MCF 10A (cell line): ENCODE measurements around the gene SPDYE16. TPM values are rescaled to one million over a fixed set of nuclear protein-coding genes. Genes with fewer than 3 reads are reported as not detected.
"Not testable (repeated sequence)": the region's sequence is repeated elsewhere in the genome, so short reads cannot be mapped to it uniquely, and the experiment has no call there.

ENCODE experiments used
- BruUV-seq: library from RNA; stranded (reverse); fragments of 400-500 nt; replicated peaks from 2 replicates; lab custom pipeline; 2021; lab: Mats Ljungman, UMichigan
- CTCF ChIA-PET: fragments of 300-600 bp; sonication (Branson Sonifier 250); formaldehyde crosslinking; extraction: SDS; loops from one replicate; lab custom pipeline; 2021; ENCODE audit warnings: antibody characterized with exemption, inconsistent platforms; lab: Yijun Ruan, JAX
- POLR2A ChIA-PET: fragments of 300-600, 350-650 bp; sonication (Branson Sonifier 250); formaldehyde crosslinking; extraction: SDS; loops from one replicate; lab custom pipeline; 2020; ENCODE audit warnings: antibody characterized with exemption, inconsistent platforms; lab: Yijun Ruan, JAX
- DNase-seq: peaks from one replicate; pipeline ENCODE4 v3.0.0-alpha.2; 2018; ENCODE audit not compliant: unreplicated experiment
- H3K27ac Mint-ChIP-seq: one replicate; pipeline ENCODE4 v1.8.0; 2022; ENCODE audit warnings: mild to moderate bottlenecking, low read depth, mixed read lengths; ENCODE audit not compliant: unreplicated experiment
- H3K27me3 Mint-ChIP-seq: one replicate; pipeline ENCODE4 v1.8.0; 2022; ENCODE audit warnings: mixed read lengths; ENCODE audit not compliant: insufficient read depth, unreplicated experiment
- H3K36me3 Mint-ChIP-seq: one replicate; pipeline ENCODE4 v1.8.0; 2022; ENCODE audit warnings: mild to moderate bottlenecking, moderate library complexity, mixed read lengths; ENCODE audit not compliant: insufficient read depth, unreplicated experiment
- H3K4me1 Mint-ChIP-seq: one replicate; pipeline ENCODE4 v1.8.0; 2022; ENCODE audit warnings: mixed read lengths; ENCODE audit not compliant: insufficient read depth, unreplicated experiment
- H3K4me3 Mint-ChIP-seq: one replicate; pipeline ENCODE4 v1.8.0; 2022; ENCODE audit warnings: mild to moderate bottlenecking, moderate library complexity, mixed read lengths; ENCODE audit not compliant: unreplicated experiment
- H3K9me3 Mint-ChIP-seq: one replicate; pipeline ENCODE4 v1.8.0; 2022; ENCODE audit warnings: mixed read lengths; ENCODE audit not compliant: unreplicated experiment
- intact Hi-C: fragments of 100-400 bp; cut with micrococcal nuclease; formaldehyde crosslinking; loops from 2 replicates; pipeline ENCODE4 v1.14.1; 2022
- total RNA-seq: library from RNA; stranded (reverse); gene quantifications from 2 replicates; pipeline ENCODE4 v1.2.3, GENCODE V29; 2022

The SPDYE16 gene
- total RNA-seq, 1 experiment from 2014 or later: not detected

- H3K4me3 Mint-ChIP-seq, CTCF ChIA-PET, DNase-seq, H3K9me3 Mint-ChIP-seq, H3K27me3 Mint-ChIP-seq, intact Hi-C loops, BruUV-seq, H3K27ac Mint-ChIP-seq, H3K4me1 Mint-ChIP-seq: not testable (repeated sequence)
- peaks cover 21% of the 10 kb centered on the region for H3K36me3 Mint-ChIP-seq
- POLR2A ChIA-PET: interaction anchor here (0.6 kb wide), 1 partner anchor 212 kb away, joined by 3 read pairs; no protein-coding TSS in a partner anchor
Measured at GRCh38 chr7:76502836-76503235, 40.3 kb downstream of the SPDYE16 start.

- H3K4me1 Mint-ChIP-seq, H3K27ac Mint-ChIP-seq, H3K4me3 Mint-ChIP-seq, H3K27me3 Mint-ChIP-seq, CTCF ChIA-PET, intact Hi-C loops, DNase-seq, H3K9me3 Mint-ChIP-seq, BruUV-seq: not testable (repeated sequence)
- POLR2A ChIA-PET: interaction anchor here (0.6 kb wide), 1 partner anchor 79 kb away, joined by 3 read pairs; no protein-coding TSS in a partner anchor
- H3K36me3 Mint-ChIP-seq: peaks cover 18% of the 10 kb centered on the region
Measured at GRCh38 chr7:76502224-76502623, 40.9 kb downstream of the SPDYE16 start.

GRCh38 chr7:76499924-76500241, 43.2 kb downstream of the SPDYE16 start:
- POLR2A ChIA-PET, H3K9me3 Mint-ChIP-seq: not testable (repeated sequence)
- peaks cover 11% of the 10 kb centered on the region for H3K36me3 Mint-ChIP-seq

GRCh38 chr7:76499201-76499923, 43.7 kb downstream of the SPDYE16 start:
- intact Hi-C loops, DNase-seq, H3K27me3 Mint-ChIP-seq, H3K9me3 Mint-ChIP-seq, H3K4me3 Mint-ChIP-seq, BruUV-seq, H3K27ac Mint-ChIP-seq, CTCF ChIA-PET, H3K4me1 Mint-ChIP-seq, POLR2A ChIA-PET: not testable (repeated sequence)
- H3K36me3 Mint-ChIP-seq: peaks cover 11% of the 10 kb centered on the region

More at GRCh38 chr7:76499924-76500241, 43.2 kb downstream of the SPDYE16 start:
- H3K4me3 Mint-ChIP-seq, intact Hi-C loops, H3K4me1 Mint-ChIP-seq, DNase-seq, H3K27ac Mint-ChIP-seq, BruUV-seq, H3K27me3 Mint-ChIP-seq, CTCF ChIA-PET: not testable (repeated sequence)

GRCh38 chr7:76498583-76499200, 44.4 kb downstream of the SPDYE16 start:
- intact Hi-C loops, POLR2A ChIA-PET, CTCF ChIA-PET, H3K9me3 Mint-ChIP-seq, BruUV-seq, H3K4me3 Mint-ChIP-seq, H3K4me1 Mint-ChIP-seq, H3K27me3 Mint-ChIP-seq, DNase-seq, H3K27ac Mint-ChIP-seq: not testable (repeated sequence)
- H3K36me3 Mint-ChIP-seq: peaks cover 11% of the 10 kb centered on the region

- CTCF ChIA-PET, H3K4me1 Mint-ChIP-seq, DNase-seq, H3K27ac Mint-ChIP-seq, BruUV-seq, H3K4me3 Mint-ChIP-seq, H3K9me3 Mint-ChIP-seq, H3K27me3 Mint-ChIP-seq, POLR2A ChIA-PET, intact Hi-C loops: not testable (repeated sequence)
- H3K36me3 Mint-ChIP-seq: peaks cover 11% of the 10 kb centered on the region
Measured at GRCh38 chr7:76497918-76498582, 45.0 kb downstream of the SPDYE16 start.

GRCh38 chr7:76495717-76496116, 47.4 kb downstream of the SPDYE16 start:
- H3K4me1 Mint-ChIP-seq, DNase-seq, H3K9me3 Mint-ChIP-seq, H3K27ac Mint-ChIP-seq, CTCF ChIA-PET, POLR2A ChIA-PET, H3K4me3 Mint-ChIP-seq, intact Hi-C loops, BruUV-seq, H3K36me3 Mint-ChIP-seq, H3K27me3 Mint-ChIP-seq: not testable (repeated sequence)

GRCh38 chr7:76492139-76492538, 51.0 kb downstream of the SPDYE16 start:
- H3K27me3 Mint-ChIP-seq, H3K36me3 Mint-ChIP-seq, BruUV-seq, intact Hi-C loops, H3K9me3 Mint-ChIP-seq, POLR2A ChIA-PET, CTCF ChIA-PET, H3K4me3 Mint-ChIP-seq, DNase-seq, H3K27ac Mint-ChIP-seq, H3K4me1 Mint-ChIP-seq: not testable (repeated sequence)

GRCh38 chr7:76487969-76488368, 55.1 kb downstream of the SPDYE16 start:
- POLR2A ChIA-PET, H3K9me3 Mint-ChIP-seq, H3K27me3 Mint-ChIP-seq, H3K36me3 Mint-ChIP-seq, BruUV-seq, DNase-seq, H3K27ac Mint-ChIP-seq, intact Hi-C loops, H3K4me1 Mint-ChIP-seq, H3K4me3 Mint-ChIP-seq, CTCF ChIA-PET: not testable (repeated sequence)
